Breast epithelium (tissue), 3 donors: Measurements from ENCODE around the gene PGBD1.

Source experiments
- CTCF ChIP-seq, 3 donors: fragments of 450-650 bp; IDR thresholded peaks; one replicate each; pipeline ENCODE4 v1.5.1; 2016 to 2017; ENCODE audit warnings: antibody characterized with exemption in 3 of 3, mild to moderate bottlenecking in 3 of 3, moderate library complexity in 3 of 3
- POLR2AphosphoS5 ChIP-seq, 3 donors: sonication (generic); formaldehyde crosslinking; IDR thresholded peaks; one replicate each; pipeline ENCODE4 v1.6.1; 2017; ENCODE audit warnings: antibody characterized with exemption in 3 of 3

- TF ChIP-seq POLR2AphosphoS5 (IDR thresholded peaks at IDR 0.05) = no peak
- TF ChIP-seq CTCF (IDR thresholded peaks at IDR 0.05) = no peak
These were observed 31.6 kb downstream of the PGBD1 start for GRCh38 chr6:28312939-28313338.
